ENCODE data around the gene TBCK.

Gene TBCK

DNA sequence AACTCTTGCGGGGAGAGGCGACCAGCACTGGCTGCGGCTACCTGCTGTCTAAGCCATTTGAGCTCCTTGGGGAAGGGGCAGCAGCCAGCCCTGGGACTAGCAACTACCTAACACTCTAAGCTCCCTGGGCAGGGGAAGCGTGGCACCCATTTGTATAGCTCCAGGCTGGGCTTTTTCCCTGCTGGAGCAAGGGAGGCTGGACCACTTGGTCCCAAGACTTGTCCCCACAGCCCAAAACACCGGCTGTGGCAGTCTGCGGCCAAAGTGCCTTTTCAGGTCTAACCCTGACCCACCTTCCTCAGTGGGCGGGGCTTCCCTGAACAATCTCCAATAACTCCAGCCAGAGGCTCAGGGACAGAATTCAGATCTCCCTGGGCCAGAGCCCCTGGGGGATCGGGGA, 232.9 kb downstream of the TBCK start:
- TF ChIP-seq, protein P1, sequence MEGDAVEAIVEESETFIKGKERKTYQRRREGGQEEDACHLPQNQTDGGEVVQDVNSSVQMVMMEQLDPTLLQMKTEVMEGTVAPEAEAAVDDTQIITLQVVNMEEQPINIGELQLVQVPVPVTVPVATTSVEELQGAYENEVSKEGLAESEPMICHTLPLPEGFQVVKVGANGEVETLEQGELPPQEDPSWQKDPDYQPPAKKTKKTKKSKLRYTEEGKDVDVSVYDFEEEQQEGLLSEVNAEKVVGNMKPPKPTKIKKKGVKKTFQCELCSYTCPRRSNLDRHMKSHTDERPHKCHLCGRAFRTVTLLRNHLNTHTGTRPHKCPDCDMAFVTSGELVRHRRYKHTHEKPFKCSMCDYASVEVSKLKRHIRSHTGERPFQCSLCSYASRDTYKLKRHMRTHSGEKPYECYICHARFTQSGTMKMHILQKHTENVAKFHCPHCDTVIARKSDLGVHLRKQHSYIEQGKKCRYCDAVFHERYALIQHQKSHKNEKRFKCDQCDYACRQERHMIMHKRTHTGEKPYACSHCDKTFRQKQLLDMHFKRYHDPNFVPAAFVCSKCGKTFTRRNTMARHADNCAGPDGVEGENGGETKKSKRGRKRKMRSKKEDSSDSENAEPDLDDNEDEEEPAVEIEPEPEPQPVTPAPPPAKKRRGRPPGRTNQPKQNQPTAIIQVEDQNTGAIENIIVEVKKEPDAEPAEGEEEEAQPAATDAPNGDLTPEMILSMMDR (conservative IDR thresholded peaks at IDR 0.05; ENCODE audit: low read depth, low read length) = no peak

DNA sequence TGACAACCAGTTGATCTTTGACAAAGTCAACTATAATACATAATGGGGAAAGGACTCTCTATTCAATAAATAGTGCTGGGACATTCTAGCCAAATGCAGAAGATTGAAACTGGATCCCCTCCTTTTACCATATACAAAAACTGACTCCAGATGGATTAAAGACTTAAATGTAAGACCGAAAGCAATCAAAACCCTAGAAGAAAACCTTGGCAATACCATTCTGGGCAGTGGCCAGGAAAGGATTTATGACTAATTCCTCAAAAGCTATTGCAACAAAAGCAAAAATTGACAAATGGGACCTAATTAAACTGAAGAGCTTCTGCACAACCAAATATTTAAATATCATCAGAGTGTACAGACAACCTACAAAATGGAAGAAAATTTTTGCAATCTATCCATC, 235.6 kb downstream of the TBCK start:
- Histone ChIP-seq H3K4me1 (ENCODE audit: low read depth, poor library complexity, severe bottlenecking) (no peaks in the 10 kb centered on the region), H3K79me2 (ENCODE audit: insufficient read depth, low read depth) (no peaks in the 10 kb centered on the region), H4K20me1 (ENCODE audit: insufficient read depth) (no peaks in the 10 kb centered on the region), H3K4me3 (IDR thresholded peaks at IDR 0.05; ENCODE audit: insufficient read depth, low read depth, low read length) (no peak overlapping the region), H3K27ac (no peak overlapping the region), H3K27me3 (ENCODE audit: insufficient read depth, low read depth) (no peaks in the 10 kb centered on the region), H2AFZ (ENCODE audit: low read depth) (no peak overlapping the region), H3K36me3 (ENCODE audit: insufficient read depth) (no peaks in the 10 kb centered on the region), H3K4me2 (no peak overlapping the region), H3K9ac (no peak overlapping the region)
- TF ChIP-seq, protein P1 (conservative IDR thresholded peaks at IDR 0.05; ENCODE audit: low read depth, low read length) = no peak

More for the DNA sequence above, 232.9 kb downstream of the TBCK start:
- Histone ChIP-seq H2AFZ (ENCODE audit: low read depth) (no peak overlapping the region), H3K79me2 (ENCODE audit: insufficient read depth, low read depth) (no peaks in the 10 kb centered on the region), H3K27me3 (ENCODE audit: insufficient read depth, low read depth) (no peaks in the 10 kb centered on the region), H4K20me1 (ENCODE audit: insufficient read depth) (no peaks in the 10 kb centered on the region), H3K36me3 (ENCODE audit: insufficient read depth) (no peaks in the 10 kb centered on the region), H3K9ac (no peak overlapping the region), H3K4me1 (ENCODE audit: low read depth, poor library complexity, severe bottlenecking) (no peaks in the 10 kb centered on the region), H3K4me2 (no peak overlapping the region), H3K4me3 (IDR thresholded peaks at IDR 0.05; ENCODE audit: insufficient read depth, low read depth, low read length) (no peak overlapping the region), H3K27ac (no peak overlapping the region)

DNA sequence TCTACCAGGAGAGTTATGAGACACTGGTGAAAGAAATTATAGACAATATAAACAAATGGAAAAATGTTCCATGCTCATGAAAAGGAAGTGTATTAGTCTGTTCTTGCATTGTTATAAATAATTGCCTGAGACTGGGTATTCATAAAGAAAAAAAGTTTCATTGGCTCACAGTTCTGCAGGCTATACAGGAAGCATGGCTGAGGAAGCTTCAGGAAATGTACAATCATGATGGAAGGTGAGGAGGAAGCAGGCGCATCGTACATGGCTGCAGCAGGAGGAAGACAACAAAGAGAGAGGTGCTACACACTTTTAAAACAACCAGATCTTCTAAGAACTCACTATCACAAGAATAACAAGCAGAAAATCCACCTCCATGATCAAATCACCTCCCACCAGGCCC, 236.4 kb downstream of the TBCK start:
- Histone ChIP-seq H4K20me1 (ENCODE audit: insufficient read depth) (no peaks in the 10 kb centered on the region), H3K4me2 (no peak overlapping the region)

DNA sequence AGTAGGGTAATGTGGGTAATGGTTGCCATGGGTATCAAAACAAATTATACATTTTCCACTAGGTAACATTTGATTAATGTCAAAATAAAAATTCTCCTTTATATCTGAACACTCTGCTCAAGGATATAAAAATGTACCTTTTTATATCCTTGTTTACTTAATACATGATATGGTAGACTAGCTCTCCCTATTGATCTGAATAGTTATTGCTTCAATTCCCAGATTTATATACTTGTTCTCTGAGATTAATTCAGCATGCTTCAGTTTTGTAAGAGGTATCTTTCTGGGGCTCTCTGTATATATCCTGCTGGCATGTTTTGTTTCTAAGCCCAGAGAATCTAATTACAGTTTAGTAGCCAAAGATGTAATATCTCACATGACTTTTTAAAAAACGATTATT, 251.0 kb downstream of the TBCK start:
- Histone ChIP-seq H4K20me1 (ENCODE audit: insufficient read depth) (no peaks in the 10 kb centered on the region), H3K36me3 (ENCODE audit: insufficient read depth) (no peaks in the 10 kb centered on the region), H3K79me2 (ENCODE audit: insufficient read depth, low read depth) (no peaks in the 10 kb centered on the region), H3K9ac (no peak overlapping the region), H3K4me3 (IDR thresholded peaks at IDR 0.05; ENCODE audit: insufficient read depth, low read depth, low read length) (no peak overlapping the region), H3K27ac (no peak overlapping the region), H3K27me3 (ENCODE audit: insufficient read depth, low read depth) (peaks cover 11% of the 10 kb centered on the region; the same call in 1 of the 2 replicates), H3K4me1 (ENCODE audit: low read depth, poor library complexity, severe bottlenecking) (peaks cover 19% of the 10 kb centered on the region), H2AFZ (ENCODE audit: low read depth) (no peak overlapping the region), H3K4me2 (no peak overlapping the region)
- TF ChIP-seq, protein P1 (conservative IDR thresholded peaks at IDR 0.05; ENCODE audit: low read depth, low read length) = no peak

More for the DNA sequence above, 236.4 kb downstream of the TBCK start:
- no peaks in the 10 kb centered on the region for H3K79me2 ChIP-seq (ENCODE audit: insufficient read depth, low read depth)
- H3K27ac ChIP-seq = no peak overlapping the region
- TF ChIP-seq, protein P1 (conservative IDR thresholded peaks at IDR 0.05; ENCODE audit: low read depth, low read length) = no peak
- H3K4me1 ChIP-seq (ENCODE audit: low read depth, poor library complexity, severe bottlenecking) = no peaks in the 10 kb centered on the region
- no peak overlapping the region for H2AFZ ChIP-seq (ENCODE audit: low read depth)
- H3K9ac ChIP-seq = no peak overlapping the region
- H3K36me3 ChIP-seq (ENCODE audit: insufficient read depth) = no peaks in the 10 kb centered on the region
- no peaks in the 10 kb centered on the region for H3K27me3 ChIP-seq (ENCODE audit: insufficient read depth, low read depth)
- H3K4me3 ChIP-seq (IDR thresholded peaks at IDR 0.05; ENCODE audit: insufficient read depth, low read depth, low read length) = no peak overlapping the region

Measured in KMS-11 (cell line).